HG02610 (cell line): ENCODE results near the gene TMEM185A.
"Not testable (repeated sequence)": the region's sequence is repeated elsewhere in the genome, so short reads cannot be mapped to it uniquely, and the experiment has no call there.

Source experiments
- ATAC-seq: cut with Tn5 transposase; IDR thresholded peaks from one replicate; pipeline ENCODE4 v1.9.1; 2021; ENCODE audit warnings: mild to moderate bottlenecking, moderate library complexity; ENCODE audit not compliant: unreplicated experiment

TMEM185A gene

GRCh38 chrX:149563359-149563758 is 68.2 kb downstream of the TMEM185A start:
- ATAC-seq = no peak

GRCh38 chrX:149555251-149555650 is 76.3 kb downstream of the TMEM185A start:
- ATAC-seq = not testable (repeated sequence)

- ATAC-seq = not testable (repeated sequence)
Measured at GRCh38 chrX:149551939-149552248, 79.7 kb downstream of the TMEM185A start.

GRCh38 chrX:149551245-149551938 is 80.2 kb downstream of the TMEM185A start:
- peak; percentile 70 for ATAC-seq

- ATAC-seq = not testable (repeated sequence)
Measured at GRCh38 chrX:149550454-149550853, 81.1 kb downstream of the TMEM185A start.

GRCh38 chrX:149549701-149550100 is 81.9 kb downstream of the TMEM185A start, which contains the start of gene HSFX3:
HSFX3 (minus strand) TSS chrX:149549924; CDS start chrX:149549852, 72 bp downstream.
- not testable (repeated sequence) for ATAC-seq

GRCh38 chrX:149547782-149548181 is 83.8 kb downstream of the TMEM185A start:
- not testable (repeated sequence) for ATAC-seq

- not testable (repeated sequence) for ATAC-seq
Measured at GRCh38 chrX:149546962-149547361, 84.6 kb downstream of the TMEM185A start.
